WTC11 (cell line): ENCODE measurements around the gene NT5C. TPM values are rescaled to one million over a fixed set of nuclear protein-coding genes. Genes with fewer than 3 reads are reported as not detected.
A peak's percentile ranks its signal among the peaks of the same experiment; 100 is the strongest.
"Not testable (repeated sequence)": the region's sequence is repeated elsewhere in the genome, so short reads cannot be mapped to it uniquely, and the experiment has no call there.

Experiments
- ATAC-seq: fragments of 200-7000 bp; cut with Tn5 transposase; 2 replicates; pipeline ENCODE4 v1.10.0; 2021; ENCODE audit warnings: mild to moderate bottlenecking, moderate library complexity
- CTCF ChIA-PET: fragments of 300-600 bp; sonication (Branson Sonifier 250); formaldehyde crosslinking; loops from one replicate; lab custom pipeline; 2021; ENCODE audit warnings: antibody characterized with exemption; lab: Charles Lee
- POLR2A ChIA-PET: fragments of 350-600 bp; sonication (Branson Sonifier 250); formaldehyde crosslinking; loops from one replicate; lab custom pipeline; 2021; ENCODE audit warnings: antibody characterized with exemption; lab: Charles Lee
- DNase-seq: peaks from one replicate; pipeline ENCODE4 v3.0.0; 2021; ENCODE audit warnings: low spot score
- H3K27ac Mint-ChIP-seq: 2 replicates; pipeline ENCODE4 v1.8.0; 2021; ENCODE audit warnings: mixed read lengths
- H3K27me3 Mint-ChIP-seq: 2 replicates; pipeline ENCODE4 v1.8.0; 2021; ENCODE audit warnings: low read depth, mild to moderate bottlenecking, moderate library complexity, mixed read lengths
- H3K36me3 Mint-ChIP-seq: 2 replicates; pipeline ENCODE4 v1.8.0; 2021; ENCODE audit warnings: mixed read lengths
- H3K4me1 Mint-ChIP-seq: 2 replicates; pipeline ENCODE4 v1.8.0; 2022; ENCODE audit warnings: mixed read lengths
- H3K4me3 Mint-ChIP-seq: 2 replicates; pipeline ENCODE4 v1.8.0; 2021; ENCODE audit warnings: mild to moderate bottlenecking, moderate library complexity, mixed read lengths
- H3K9me3 Mint-ChIP-seq: 2 replicates; pipeline ENCODE4 v1.8.0; 2021; ENCODE audit warnings: mixed read lengths
- AR ChIP-seq: fragments of 250-450 bp; sonication (Bioruptor Pico); IDR thresholded peaks from 2 replicates; pipeline ENCODE4 v1.9.0; 2021; ENCODE audit warnings: mild to moderate bottlenecking
- ATF6 ChIP-seq: sonication (generic); formaldehyde crosslinking; IDR thresholded peaks from 2 replicates; pipeline ENCODE4 v1.8.1; 2023; ENCODE audit warnings: mild to moderate bottlenecking, missing genetic modification reagents
- E2F1 ChIP-seq: sonication (generic); formaldehyde crosslinking; IDR thresholded peaks from 2 replicates; pipeline ENCODE4 v1.8.0; 2022; ENCODE audit warnings: mild to moderate bottlenecking, missing genetic modification reagents
- FOXP1 ChIP-seq: sonication (generic); formaldehyde crosslinking; IDR thresholded peaks from 2 replicates; pipeline ENCODE4 v1.8.0; 2022; ENCODE audit warnings: missing genetic modification reagents, mild to moderate bottlenecking, moderate library complexity, borderline replicate concordance
- MYBL2 ChIP-seq: sonication (generic); formaldehyde crosslinking; IDR thresholded peaks from 2 replicates; pipeline ENCODE4 v1.8.1; 2023; ENCODE audit warnings: mild to moderate bottlenecking, moderate library complexity, missing genetic modification reagents
- NR2C2 ChIP-seq: sonication (generic); formaldehyde crosslinking; IDR thresholded peaks from 2 replicates; pipeline ENCODE4 v1.8.0; 2022; ENCODE audit warnings: mild to moderate bottlenecking, missing genetic modification reagents
- ZNF396 ChIP-seq: fragments of 250-450 bp; sonication (Bioruptor Pico); IDR thresholded peaks from 2 replicates; pipeline ENCODE4 v1.8.0; 2021; ENCODE audit warnings: mild to moderate bottlenecking, moderate library complexity, borderline replicate concordance
- total RNA-seq: library from RNA; stranded (reverse); gene quantifications from 3 replicates; pipeline ENCODE4 v1.2.3, GENCODE V29; 2021
- TF ChIP-seq, protein P1 (sequence below): fragments of 200-600 bp; IDR thresholded peaks from 2 replicates; pipeline ENCODE4 v1.8.0; 2022; ENCODE audit warnings: antibody characterized with exemption
- TF ChIP-seq, protein P2 (sequence below): sonication (generic); formaldehyde crosslinking; IDR thresholded peaks from 2 replicates; pipeline ENCODE4 v1.8.0; 2023; ENCODE audit warnings: missing genetic modification reagents, mild to moderate bottlenecking, borderline replicate concordance
- TF ChIP-seq, protein P3 (sequence below): fragments of 250-450 bp; sonication (Bioruptor Pico); IDR thresholded peaks from 2 replicates; pipeline ENCODE4 v1.8.0; 2021; ENCODE audit warnings: mild to moderate bottlenecking
- TF ChIP-seq, protein P4 (sequence below): sonication (generic); formaldehyde crosslinking; IDR thresholded peaks from 2 replicates; pipeline ENCODE4 v1.8.1; 2022; ENCODE audit warnings: missing genetic modification reagents, borderline replicate concordance

The NT5C gene
- total RNA-seq, 1 experiment from 2014 or later = 91.0 TPM

DNA sequence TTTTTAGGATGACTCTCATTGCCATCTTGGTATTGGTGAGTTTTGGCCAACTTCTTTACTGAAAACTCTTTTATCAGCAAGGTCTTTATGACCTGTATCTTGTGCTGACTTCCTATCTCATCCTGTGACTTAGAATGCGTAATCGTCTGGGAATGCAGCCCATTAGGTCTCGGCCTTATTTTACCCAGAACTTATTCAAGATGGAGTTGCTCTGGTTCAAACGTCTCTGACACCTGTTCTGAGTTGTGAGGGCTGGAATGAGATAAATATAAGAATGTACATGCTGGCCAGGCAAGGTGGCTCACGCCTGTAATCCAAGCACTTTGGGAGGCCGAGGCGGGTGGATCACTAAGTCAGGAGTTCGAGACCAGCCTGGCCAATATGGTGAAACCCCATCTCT is 26.9 kb upstream of the NT5C start:
- DNase-seq, H3K9me3 Mint-ChIP-seq, ATAC-seq, H3K27me3 Mint-ChIP-seq, H3K36me3 Mint-ChIP-seq, POLR2A ChIA-PET, H3K4me3 Mint-ChIP-seq: not testable (repeated sequence)
- peaks cover 21% of the 10 kb centered on the region for H3K4me1 Mint-ChIP-seq
- CTCF ChIA-PET = interaction anchor here (0.7 to 0.8 kb wide), 2 partner anchors 14 to 171 kb away, joined by 3 to 5 read pairs; partner anchors contain the start of gene CDR2L
- H3K27ac Mint-ChIP-seq = 0 out of 2 replicates have a peak overlapping the region, but pooled peaks have one; percentile 29

GRCh38 chr17:75155191-75155601 is 23.7 kb upstream of the NT5C start:
- POLR2A ChIA-PET = interaction anchor here (0.6 to 1.5 kb wide), 8 partner anchors 13 to 68 kb away, joined by 3 to 9 read pairs (median 4); partner anchors contain the start of genes NUP85 and SLC16A5
- H3K27me3 Mint-ChIP-seq = peaks cover 3% of the 10 kb centered on the region; the same call in 1 of the 2 replicates
- H3K9me3 Mint-ChIP-seq = no peaks in the 10 kb centered on the region
- TF ChIP-seq, protein P1, sequence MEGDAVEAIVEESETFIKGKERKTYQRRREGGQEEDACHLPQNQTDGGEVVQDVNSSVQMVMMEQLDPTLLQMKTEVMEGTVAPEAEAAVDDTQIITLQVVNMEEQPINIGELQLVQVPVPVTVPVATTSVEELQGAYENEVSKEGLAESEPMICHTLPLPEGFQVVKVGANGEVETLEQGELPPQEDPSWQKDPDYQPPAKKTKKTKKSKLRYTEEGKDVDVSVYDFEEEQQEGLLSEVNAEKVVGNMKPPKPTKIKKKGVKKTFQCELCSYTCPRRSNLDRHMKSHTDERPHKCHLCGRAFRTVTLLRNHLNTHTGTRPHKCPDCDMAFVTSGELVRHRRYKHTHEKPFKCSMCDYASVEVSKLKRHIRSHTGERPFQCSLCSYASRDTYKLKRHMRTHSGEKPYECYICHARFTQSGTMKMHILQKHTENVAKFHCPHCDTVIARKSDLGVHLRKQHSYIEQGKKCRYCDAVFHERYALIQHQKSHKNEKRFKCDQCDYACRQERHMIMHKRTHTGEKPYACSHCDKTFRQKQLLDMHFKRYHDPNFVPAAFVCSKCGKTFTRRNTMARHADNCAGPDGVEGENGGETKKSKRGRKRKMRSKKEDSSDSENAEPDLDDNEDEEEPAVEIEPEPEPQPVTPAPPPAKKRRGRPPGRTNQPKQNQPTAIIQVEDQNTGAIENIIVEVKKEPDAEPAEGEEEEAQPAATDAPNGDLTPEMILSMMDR = no peak
- TF ChIP-seq, protein P2, sequence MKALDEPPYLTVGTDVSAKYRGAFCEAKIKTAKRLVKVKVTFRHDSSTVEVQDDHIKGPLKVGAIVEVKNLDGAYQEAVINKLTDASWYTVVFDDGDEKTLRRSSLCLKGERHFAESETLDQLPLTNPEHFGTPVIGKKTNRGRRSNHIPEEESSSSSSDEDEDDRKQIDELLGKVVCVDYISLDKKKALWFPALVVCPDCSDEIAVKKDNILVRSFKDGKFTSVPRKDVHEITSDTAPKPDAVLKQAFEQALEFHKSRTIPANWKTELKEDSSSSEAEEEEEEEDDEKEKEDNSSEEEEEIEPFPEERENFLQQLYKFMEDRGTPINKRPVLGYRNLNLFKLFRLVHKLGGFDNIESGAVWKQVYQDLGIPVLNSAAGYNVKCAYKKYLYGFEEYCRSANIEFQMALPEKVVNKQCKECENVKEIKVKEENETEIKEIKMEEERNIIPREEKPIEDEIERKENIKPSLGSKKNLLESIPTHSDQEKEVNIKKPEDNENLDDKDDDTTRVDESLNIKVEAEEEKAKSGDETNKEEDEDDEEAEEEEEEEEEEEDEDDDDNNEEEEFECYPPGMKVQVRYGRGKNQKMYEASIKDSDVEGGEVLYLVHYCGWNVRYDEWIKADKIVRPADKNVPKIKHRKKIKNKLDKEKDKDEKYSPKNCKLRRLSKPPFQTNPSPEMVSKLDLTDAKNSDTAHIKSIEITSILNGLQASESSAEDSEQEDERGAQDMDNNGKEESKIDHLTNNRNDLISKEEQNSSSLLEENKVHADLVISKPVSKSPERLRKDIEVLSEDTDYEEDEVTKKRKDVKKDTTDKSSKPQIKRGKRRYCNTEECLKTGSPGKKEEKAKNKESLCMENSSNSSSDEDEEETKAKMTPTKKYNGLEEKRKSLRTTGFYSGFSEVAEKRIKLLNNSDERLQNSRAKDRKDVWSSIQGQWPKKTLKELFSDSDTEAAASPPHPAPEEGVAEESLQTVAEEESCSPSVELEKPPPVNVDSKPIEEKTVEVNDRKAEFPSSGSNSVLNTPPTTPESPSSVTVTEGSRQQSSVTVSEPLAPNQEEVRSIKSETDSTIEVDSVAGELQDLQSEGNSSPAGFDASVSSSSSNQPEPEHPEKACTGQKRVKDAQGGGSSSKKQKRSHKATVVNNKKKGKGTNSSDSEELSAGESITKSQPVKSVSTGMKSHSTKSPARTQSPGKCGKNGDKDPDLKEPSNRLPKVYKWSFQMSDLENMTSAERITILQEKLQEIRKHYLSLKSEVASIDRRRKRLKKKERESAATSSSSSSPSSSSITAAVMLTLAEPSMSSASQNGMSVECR = no peak
- TF ChIP-seq, all 79 proteins: peak for 0
- peak; percentile 4 for ATAC-seq
- H3K4me3 Mint-ChIP-seq = peak overlapping the region; percentile 81
- H3K36me3 Mint-ChIP-seq = peaks cover 7% of the 10 kb centered on the region; the same call in 1 of the 2 replicates
- peak; percentile 23 for DNase-seq
- H3K27ac Mint-ChIP-seq = peak overlapping the region; percentile 94
- CTCF ChIA-PET = interaction anchor here (0.5 to 2.3 kb wide), 10 partner anchors 17 to 770 kb away, joined by 3 to 18 read pairs (median 5); partner anchors contain the start of genes MIF4GD and NT5C
- H3K4me1 Mint-ChIP-seq = peaks cover 43% of the 10 kb centered on the region

- H3K36me3 Mint-ChIP-seq = peaks cover 10% of the 10 kb centered on the region
- H3K27ac Mint-ChIP-seq = peak within 1 kb of the TSS; percentile 94
- peaks cover 47% of the 10 kb centered on the region for H3K4me1 Mint-ChIP-seq
- POLR2A ChIA-PET = interaction anchor here (0.6 to 1.5 kb wide), 8 partner anchors 12 to 67 kb away, joined by 3 to 9 read pairs (median 4); partner anchors contain the start of genes NUP85 and SLC16A5
- peaks cover 3% of the 10 kb centered on the region; the same call in 1 of the 2 replicates for H3K27me3 Mint-ChIP-seq
- CTCF ChIA-PET = interaction anchor here (0.5 to 2.3 kb wide), 10 partner anchors 17 to 770 kb away, joined by 3 to 18 read pairs (median 5); partner anchors contain the start of genes MIF4GD and NT5C
- ATAC-seq (peak; percentile 96), DNase-seq (peak; percentile 99)
- peak within 1 kb of the TSS; percentile 97 for H3K4me3 Mint-ChIP-seq
- H3K9me3 Mint-ChIP-seq = no peaks in the 10 kb centered on the region
- TF ChIP-seq, protein P3, sequence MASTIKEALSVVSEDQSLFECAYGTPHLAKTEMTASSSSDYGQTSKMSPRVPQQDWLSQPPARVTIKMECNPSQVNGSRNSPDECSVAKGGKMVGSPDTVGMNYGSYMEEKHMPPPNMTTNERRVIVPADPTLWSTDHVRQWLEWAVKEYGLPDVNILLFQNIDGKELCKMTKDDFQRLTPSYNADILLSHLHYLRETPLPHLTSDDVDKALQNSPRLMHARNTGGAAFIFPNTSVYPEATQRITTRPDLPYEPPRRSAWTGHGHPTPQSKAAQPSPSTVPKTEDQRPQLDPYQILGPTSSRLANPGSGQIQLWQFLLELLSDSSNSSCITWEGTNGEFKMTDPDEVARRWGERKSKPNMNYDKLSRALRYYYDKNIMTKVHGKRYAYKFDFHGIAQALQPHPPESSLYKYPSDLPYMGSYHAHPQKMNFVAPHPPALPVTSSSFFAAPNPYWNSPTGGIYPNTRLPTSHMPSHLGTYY (CRISPR knock-in tag) = 0 out of 2 replicates have a peak, but pooled peaks have one; percentile 52
- TF ChIP-seq ZNF396 (no peak), FOXP1 (CRISPR knock-in tag) (peak; percentile 65), NR2C2 (CRISPR knock-in tag) (no peak), MYBL2 (CRISPR knock-in tag) (peak; percentile 98), AR (0 out of 2 replicates have a peak, but pooled peaks have one; percentile 33), ATF6 (CRISPR knock-in tag) (no peak), E2F1 (no peak)
- TF ChIP-seq, protein P4, sequence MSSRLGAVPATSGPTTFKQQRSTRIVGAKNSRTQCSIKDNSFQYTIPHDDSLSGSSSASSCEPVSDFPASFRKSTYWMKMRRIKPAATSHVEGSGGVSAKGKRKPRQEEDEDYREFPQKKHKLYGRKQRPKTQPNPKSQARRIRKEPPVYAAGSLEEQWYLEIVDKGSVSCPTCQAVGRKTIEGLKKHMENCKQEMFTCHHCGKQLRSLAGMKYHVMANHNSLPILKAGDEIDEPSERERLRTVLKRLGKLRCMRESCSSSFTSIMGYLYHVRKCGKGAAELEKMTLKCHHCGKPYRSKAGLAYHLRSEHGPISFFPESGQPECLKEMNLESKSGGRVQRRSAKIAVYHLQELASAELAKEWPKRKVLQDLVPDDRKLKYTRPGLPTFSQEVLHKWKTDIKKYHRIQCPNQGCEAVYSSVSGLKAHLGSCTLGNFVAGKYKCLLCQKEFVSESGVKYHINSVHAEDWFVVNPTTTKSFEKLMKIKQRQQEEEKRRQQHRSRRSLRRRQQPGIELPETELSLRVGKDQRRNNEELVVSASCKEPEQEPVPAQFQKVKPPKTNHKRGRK (CRISPR knock-in tag) = no peak
These were observed 22.9 kb upstream of the NT5C start, which contains the start of gene JPT1 for GRCh38 chr17:75154195-75155106. Gene JPT1, minus strand, starts transcription at chr17:75154512. Its CDS starts 115 bp downstream, at chr17:75154397.
